HL-60 (cell line): ENCODE data around the gene ERBB4.

ENCODE experiments used
- DNase-seq, 2 experiments: peaks; one replicate each; pipeline ENCODE4 v3.0.0-alpha.2; 2010 to 2020; ENCODE audit warnings: low read depth in 1 of 2, low spot score in 1 of 2
- H3K27ac ChIP-seq: fragments of 250-450 bp; sonication (Bioruptor Pico); replicated peaks from 2 replicates; pipeline ENCODE4 v1.5.1; 2020; ENCODE audit warnings: mild to moderate bottlenecking, moderate library complexity
- H3K27me3 ChIP-seq: fragments of 250-450 bp; sonication (Bioruptor Pico); 2 replicates; pipeline ENCODE4 v1.5.1; 2021; ENCODE audit warnings: mild to moderate bottlenecking, moderate library complexity; ENCODE audit not compliant: insufficient read depth, poor library complexity, severe bottlenecking
- H3K4me3 ChIP-seq: replicated peaks from 2 replicates; pipeline ENCODE4 v1.5.1; 2011; ENCODE audit warnings: mild to moderate bottlenecking, control low read depth, low read length; ENCODE audit not compliant: insufficient read depth
- CTCF ChIP-seq: IDR thresholded peaks from one replicate; pipeline ENCODE4 v1.5.1; 2011; ENCODE audit warnings: low read length, control low read depth, inconsistent platforms; ENCODE audit not compliant: insufficient read depth
- GABPA ChIP-seq: IDR thresholded peaks from 2 replicates; pipeline ENCODE4 v1.6.1; 2012; ENCODE audit warnings: low read depth
- POLR2AphosphoS5 ChIP-seq: IDR thresholded peaks from 2 replicates; pipeline ENCODE4 v1.6.1; 2012; ENCODE audit warnings: low read depth
- REST ChIP-seq: IDR thresholded peaks from 2 replicates; pipeline ENCODE4 v1.6.1; 2012; ENCODE audit warnings: low read depth; ENCODE audit not compliant: insufficient replicate concordance
- SPI1 ChIP-seq: IDR thresholded peaks from 2 replicates; pipeline ENCODE4 v1.6.1; 2012; ENCODE audit warnings: low read depth, mild to moderate bottlenecking, borderline replicate concordance

ERBB4 gene

GRCh38 chr2:212517693-212518092 lies 20.9 kb downstream of the ERBB4 start:
- no peaks in the 10 kb centered on the region for H3K27me3 ChIP-seq
- DNase-seq: no peak
- no peak overlapping the region for H3K4me3 ChIP-seq
- TF ChIP-seq REST (no peak), SPI1 (no peak), CTCF (no peak), GABPA (no peak), POLR2AphosphoS5 (no peak)
- H3K27ac ChIP-seq: no peak overlapping the region

GRCh38 chr2:212505586-212505985 lies 33.0 kb downstream of the ERBB4 start:
- Histone ChIP-seq H3K27me3 (no peaks in the 10 kb centered on the region), H3K27ac (no peak overlapping the region), H3K4me3 (no peak overlapping the region)
- no peak for TF ChIP-seq GABPA
- no peak for TF ChIP-seq POLR2AphosphoS5
- no peak for TF ChIP-seq REST
- TF ChIP-seq SPI1: no peak
- no peak for TF ChIP-seq CTCF
- no peak for DNase-seq

- TF ChIP-seq REST (no peak), CTCF (no peak), SPI1 (no peak), POLR2AphosphoS5 (no peak), GABPA (no peak)
- no peak overlapping the region for H3K27ac ChIP-seq
- no peaks in the 10 kb centered on the region for H3K27me3 ChIP-seq
- no peak for DNase-seq
- no peak overlapping the region for H3K4me3 ChIP-seq
These were observed 43.6 kb downstream of the ERBB4 start for GRCh38 chr2:212495046-212495445.
